Body of pancreas (tissue), 4 donors: ENCODE results near the gene CAMK1D.

Experiments used
- POLR2A ChIP-seq, 3 donors: fragments of 450-650 bp; IDR thresholded peaks; one replicate each; pipeline ENCODE4 v1.6.1; 2016; ENCODE audit warnings: antibody characterized with exemption in 3 of 3, mild to moderate bottlenecking in 2 of 3
- TF ChIP-seq, protein P1 (sequence below), 7 experiments: fragments of 450-650 bp in 4 of 7; fragments of 200-600 bp in 3 of 7; sonication (generic) in 3 of 7; IDR thresholded peaks; one replicate each; pipeline ENCODE4 v1.5.1; 2016 to 2019; ENCODE audit warnings: antibody characterized with exemption in 7 of 7

DNA sequence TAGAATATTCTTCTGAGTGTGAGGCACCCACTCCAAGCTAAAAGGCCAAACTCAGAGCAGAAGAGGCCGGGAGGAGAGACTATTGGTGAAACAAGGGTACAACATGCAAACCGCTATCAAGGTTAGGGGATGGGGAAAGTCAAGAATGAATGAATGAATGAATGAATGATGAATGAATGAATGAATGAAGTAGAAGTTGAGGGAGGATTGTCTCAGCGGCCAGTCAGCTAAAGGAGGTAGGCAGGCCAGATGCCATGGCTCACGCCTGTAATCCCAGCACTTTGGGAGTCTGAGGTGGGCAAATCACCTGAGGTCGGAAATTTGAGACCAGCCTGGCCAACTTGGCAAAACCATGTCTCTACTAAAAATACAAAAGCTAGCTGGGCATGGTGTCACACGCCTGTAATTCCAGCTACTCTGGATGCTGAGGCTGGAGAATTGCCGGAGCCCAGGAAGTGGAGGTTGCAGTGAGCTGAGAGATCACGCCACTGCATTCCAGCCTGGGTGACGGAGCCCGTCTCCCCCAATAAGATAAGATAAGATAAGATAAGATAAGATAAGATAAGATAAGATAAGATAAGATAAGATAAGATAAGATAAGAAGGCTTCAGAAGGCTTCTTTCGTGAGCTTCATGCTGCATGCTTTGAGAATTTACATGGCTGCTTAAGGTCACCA lies 401.3 kb downstream of the CAMK1D start:
- TF ChIP-seq, protein P1, sequence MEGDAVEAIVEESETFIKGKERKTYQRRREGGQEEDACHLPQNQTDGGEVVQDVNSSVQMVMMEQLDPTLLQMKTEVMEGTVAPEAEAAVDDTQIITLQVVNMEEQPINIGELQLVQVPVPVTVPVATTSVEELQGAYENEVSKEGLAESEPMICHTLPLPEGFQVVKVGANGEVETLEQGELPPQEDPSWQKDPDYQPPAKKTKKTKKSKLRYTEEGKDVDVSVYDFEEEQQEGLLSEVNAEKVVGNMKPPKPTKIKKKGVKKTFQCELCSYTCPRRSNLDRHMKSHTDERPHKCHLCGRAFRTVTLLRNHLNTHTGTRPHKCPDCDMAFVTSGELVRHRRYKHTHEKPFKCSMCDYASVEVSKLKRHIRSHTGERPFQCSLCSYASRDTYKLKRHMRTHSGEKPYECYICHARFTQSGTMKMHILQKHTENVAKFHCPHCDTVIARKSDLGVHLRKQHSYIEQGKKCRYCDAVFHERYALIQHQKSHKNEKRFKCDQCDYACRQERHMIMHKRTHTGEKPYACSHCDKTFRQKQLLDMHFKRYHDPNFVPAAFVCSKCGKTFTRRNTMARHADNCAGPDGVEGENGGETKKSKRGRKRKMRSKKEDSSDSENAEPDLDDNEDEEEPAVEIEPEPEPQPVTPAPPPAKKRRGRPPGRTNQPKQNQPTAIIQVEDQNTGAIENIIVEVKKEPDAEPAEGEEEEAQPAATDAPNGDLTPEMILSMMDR (IDR thresholded peaks at IDR 0.05): no peak
- no peak for TF ChIP-seq POLR2A (IDR thresholded peaks at IDR 0.05)
